Measurements from ENCODE around the gene ZNF414.

DNA sequence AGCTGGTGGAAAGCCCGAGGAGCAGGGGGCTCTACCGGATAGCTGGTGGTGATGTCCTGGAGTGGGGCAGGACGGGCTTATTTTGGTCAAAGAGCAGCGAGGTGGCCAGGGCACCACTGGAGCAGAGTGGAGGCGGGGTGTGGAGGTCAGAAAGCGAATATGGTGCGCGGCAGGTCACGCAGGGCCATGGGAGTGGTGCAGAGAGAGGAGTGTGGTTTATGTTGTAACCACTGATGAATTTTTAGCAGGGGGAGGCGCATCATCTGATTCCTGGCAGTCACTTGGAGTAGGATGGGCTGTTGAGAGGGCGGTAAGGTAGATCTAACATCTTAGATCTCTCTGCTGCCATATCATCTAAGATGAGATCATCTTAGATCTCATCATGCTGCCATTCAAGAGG lies 1.4 kb upstream of the ZNF414 start:
- no peak for TF ChIP-seq POLR2A (IDR thresholded peaks at IDR 0.05)
- TF ChIP-seq, protein P1, sequence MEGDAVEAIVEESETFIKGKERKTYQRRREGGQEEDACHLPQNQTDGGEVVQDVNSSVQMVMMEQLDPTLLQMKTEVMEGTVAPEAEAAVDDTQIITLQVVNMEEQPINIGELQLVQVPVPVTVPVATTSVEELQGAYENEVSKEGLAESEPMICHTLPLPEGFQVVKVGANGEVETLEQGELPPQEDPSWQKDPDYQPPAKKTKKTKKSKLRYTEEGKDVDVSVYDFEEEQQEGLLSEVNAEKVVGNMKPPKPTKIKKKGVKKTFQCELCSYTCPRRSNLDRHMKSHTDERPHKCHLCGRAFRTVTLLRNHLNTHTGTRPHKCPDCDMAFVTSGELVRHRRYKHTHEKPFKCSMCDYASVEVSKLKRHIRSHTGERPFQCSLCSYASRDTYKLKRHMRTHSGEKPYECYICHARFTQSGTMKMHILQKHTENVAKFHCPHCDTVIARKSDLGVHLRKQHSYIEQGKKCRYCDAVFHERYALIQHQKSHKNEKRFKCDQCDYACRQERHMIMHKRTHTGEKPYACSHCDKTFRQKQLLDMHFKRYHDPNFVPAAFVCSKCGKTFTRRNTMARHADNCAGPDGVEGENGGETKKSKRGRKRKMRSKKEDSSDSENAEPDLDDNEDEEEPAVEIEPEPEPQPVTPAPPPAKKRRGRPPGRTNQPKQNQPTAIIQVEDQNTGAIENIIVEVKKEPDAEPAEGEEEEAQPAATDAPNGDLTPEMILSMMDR (IDR thresholded peaks at IDR 0.05), result no peak

Data from gastroesophageal sphincter (tissue), 3 donors.